Adrenal gland (tissue), 12 donors: ENCODE measurements around the gene HDAC11. TPM values are rescaled to one million over a fixed set of nuclear protein-coding genes. Genes with fewer than 3 reads are reported as not detected.

ENCODE experiments used
- DNase-seq, 7 donors: peaks; one replicate each; pipeline ENCODE4 v3.0.0-alpha.2; 2019 to 2020
- H3K27ac ChIP-seq, 5 donors: fragments of 200-600 bp; sonication (generic) in 4 of 5; 1 replicate in 3 of 5; 2 replicates in 2 of 5; pipeline versions ENCODE4 v1.5.1 to v1.8.0; 2016 to 2020; ENCODE audit warnings: mild to moderate bottlenecking in 1 of 5
- H3K27me3 ChIP-seq: fragments of 200-600 bp; 2 replicates; pipeline ENCODE4 v1.8.0; 2021
- H3K36me3 ChIP-seq, 2 donors: fragments of 200-600 bp; replicated peaks in 1 of 2; 1 replicate in 1 of 2; 2 replicates in 1 of 2; pipeline versions ENCODE4 v1.5.1 to v1.8.0; 2018 to 2022
- H3K4me1 ChIP-seq, 2 donors: fragments of 200-600 bp; replicated peaks in 1 of 2; 1 replicate in 1 of 2; 2 replicates in 1 of 2; pipeline versions ENCODE4 v1.5.1 to v1.8.0; 2018 to 2021
- H3K4me3 ChIP-seq, 4 donors: fragments of 200-600 bp; sonication (generic) in 3 of 4; one replicate each; pipeline ENCODE4 v1.5.1; 2016 to 2018
- H3K9me3 ChIP-seq, 3 donors: fragments of 200-600 bp; sonication (generic) in 1 of 3; replicated peaks in 1 of 3; 1 replicate in 2 of 3; 2 replicates in 1 of 3; pipeline versions ENCODE4 v1.5.1 to v1.8.0; 2016 to 2021
- POLR2A ChIP-seq, 2 donors: fragments of 450-650 bp; IDR thresholded peaks; one replicate each; pipeline ENCODE4 v1.6.1; 2017; ENCODE audit warnings: antibody characterized with exemption in 2 of 2, mild to moderate bottlenecking in 2 of 2, moderate library complexity in 1 of 2
- WGBS, 4 donors: extraction: QIAGEN DNeasy Blood & Tissue Kit in 2 of 4; methylation state at CpG; one replicate each; pipeline versions ENCODE4 v1.1.5 to v1.1.7; 2013 to 2017; 5-methylcytosine and 5-hydroxymethylcytosine counted together
- intact Hi-C, 2 donors: fragments of 100-400 bp; cut with DNase I; formaldehyde crosslinking; loops; one replicate each; pipeline versions ENCODE4 v1.14.1 to v1.15.0; 2022 to 2023
- polyA plus RNA-seq, 3 donors: library from polyadenylated mRNA; stranded (reverse); fragments of 200-250 nt in 2 of 3; fragments of 350-450 nt in 1 of 3; fragmentation: Illumina TruSeq in 1 of 3; extraction: RNeasy Lipid Tissue Mini Kit (QIAGEN cat#74804) in 1 of 3; gene quantifications; one replicate each; pipeline ENCODE4 v1.2.3, GENCODE V29; 2013 to 2014
- total RNA-seq, 9 donors: library from RNA; depleted of rRNA in 4 of 9; stranded (reverse); fragments of >200 nt in 4 of 9; fragments of 120-200 nt in 1 of 9; fragmentation: NEBNext Ultra II Directional in 1 of 9; extraction: Animal tissue kit (Norgen Biotek cat#: 25700) in 1 of 9; gene quantifications; one replicate each; pipeline versions ENCODE4 v1.1.0 to v1.2.4, GENCODE V29; 2013 to 2023
- TF ChIP-seq, protein P1 (sequence below), 6 experiments: fragments of 450-650 bp in 4 of 6; fragments of 200-600 bp in 2 of 6; sonication (generic) in 1 of 6; IDR thresholded peaks; 1 replicate in 5 of 6; 2 replicates in 1 of 6; pipeline versions ENCODE4 v1.5.1 to v1.8.0; 2016 to 2021; ENCODE audit warnings: antibody characterized with exemption in 6 of 6, mild to moderate bottlenecking in 2 of 6, moderate library complexity in 1 of 6
- donor health status: healthy with polysubstance abuse.
- donor health status: Bipolar disorder and iron deficiency.
- donor health status: DM: yes; HTN: yes; CAD: no.
- donor health status: DM: no; HTN: no; CAD: no.
- donor health status: DM: no; HTN: no; CAD: no.
- donor health status: DM: yes; HTN: yes; CAD: no.

The HDAC11 gene
- total and polyA plus RNA-seq, 12 donors: 6.9 to 58.0 (median 15.9) TPM

DNA sequence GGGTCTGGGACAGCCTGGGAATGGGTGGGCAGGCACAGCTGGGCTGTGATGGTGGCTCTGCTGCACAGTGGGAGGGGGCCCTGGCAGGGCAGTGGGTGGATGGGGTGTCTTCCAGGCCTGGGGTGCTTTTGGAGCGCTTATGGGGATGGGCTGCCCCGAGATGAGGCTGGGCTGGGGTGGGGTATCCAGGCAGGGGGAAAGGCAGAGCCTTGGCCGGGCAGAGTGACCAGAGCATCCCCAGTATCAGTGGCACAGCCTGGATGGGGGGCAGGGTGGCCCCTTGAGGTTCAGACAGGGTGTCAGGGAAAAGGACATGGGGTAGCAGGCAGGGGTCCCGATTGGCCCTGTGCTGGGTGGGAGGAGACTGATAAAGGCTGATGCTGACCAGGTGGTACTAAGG is 26.6 kb downstream of the HDAC11 start:
- DNase-seq: no peak
- WGBS, 4 donors: 33 to 74% (median 70%) methylated on average over 2 to 4 of the region's 4 CpGs
- no peaks in the 10 kb centered on the region for H3K27me3 ChIP-seq
- no peak overlapping the region for H3K27ac ChIP-seq
- H3K36me3 ChIP-seq: no peaks in the 10 kb centered on the region
- no peak overlapping the region for H3K4me3 ChIP-seq
- intact Hi-C loops: no loop called here
- TF ChIP-seq POLR2A (IDR thresholded peaks at IDR 0.05): no peak
- TF ChIP-seq, protein P1, sequence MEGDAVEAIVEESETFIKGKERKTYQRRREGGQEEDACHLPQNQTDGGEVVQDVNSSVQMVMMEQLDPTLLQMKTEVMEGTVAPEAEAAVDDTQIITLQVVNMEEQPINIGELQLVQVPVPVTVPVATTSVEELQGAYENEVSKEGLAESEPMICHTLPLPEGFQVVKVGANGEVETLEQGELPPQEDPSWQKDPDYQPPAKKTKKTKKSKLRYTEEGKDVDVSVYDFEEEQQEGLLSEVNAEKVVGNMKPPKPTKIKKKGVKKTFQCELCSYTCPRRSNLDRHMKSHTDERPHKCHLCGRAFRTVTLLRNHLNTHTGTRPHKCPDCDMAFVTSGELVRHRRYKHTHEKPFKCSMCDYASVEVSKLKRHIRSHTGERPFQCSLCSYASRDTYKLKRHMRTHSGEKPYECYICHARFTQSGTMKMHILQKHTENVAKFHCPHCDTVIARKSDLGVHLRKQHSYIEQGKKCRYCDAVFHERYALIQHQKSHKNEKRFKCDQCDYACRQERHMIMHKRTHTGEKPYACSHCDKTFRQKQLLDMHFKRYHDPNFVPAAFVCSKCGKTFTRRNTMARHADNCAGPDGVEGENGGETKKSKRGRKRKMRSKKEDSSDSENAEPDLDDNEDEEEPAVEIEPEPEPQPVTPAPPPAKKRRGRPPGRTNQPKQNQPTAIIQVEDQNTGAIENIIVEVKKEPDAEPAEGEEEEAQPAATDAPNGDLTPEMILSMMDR (IDR thresholded peaks at IDR 0.05): no peak
- no peaks in the 10 kb centered on the region for H3K9me3 ChIP-seq
- H3K4me1 ChIP-seq: peaks cover 0 to 10% of the 10 kb centered on the region in 2 donors

DNA sequence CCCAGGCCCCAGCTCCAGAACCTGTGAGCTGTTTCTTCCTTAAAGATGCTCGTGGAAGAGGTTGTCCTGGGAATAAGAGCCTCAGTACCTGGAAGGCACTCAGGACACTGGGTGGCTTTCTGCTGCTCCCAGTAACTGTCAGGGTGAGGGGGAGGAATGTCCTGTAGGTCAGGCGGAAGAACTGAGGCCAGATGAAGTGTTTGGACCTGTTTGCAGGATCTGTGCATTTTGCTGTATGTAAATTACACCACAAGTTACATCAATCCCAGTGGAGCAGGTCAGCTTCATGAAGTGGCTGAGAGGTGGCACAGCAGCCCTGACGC is 27.1 kb downstream of the HDAC11 start:
- no peak for DNase-seq
- intact Hi-C loops: no loop called here
- whole genome bisulfite sequencing, 4 donors: 42 to 75% (median 65%) methylated on average over 2 to 3 of the region's 3 CpGs
- H3K4me1 ChIP-seq: peaks cover 0 to 10% of the 10 kb centered on the region in 2 donors
- H3K27ac ChIP-seq: no peak overlapping the region
- no peak overlapping the region for H3K4me3 ChIP-seq
- no peaks in the 10 kb centered on the region for H3K9me3 ChIP-seq
- TF ChIP-seq POLR2A (IDR thresholded peaks at IDR 0.05): no peak
- TF ChIP-seq, protein P1 (IDR thresholded peaks at IDR 0.05): no peak
- H3K36me3 ChIP-seq: no peaks in the 10 kb centered on the region
- H3K27me3 ChIP-seq: no peaks in the 10 kb centered on the region

DNA sequence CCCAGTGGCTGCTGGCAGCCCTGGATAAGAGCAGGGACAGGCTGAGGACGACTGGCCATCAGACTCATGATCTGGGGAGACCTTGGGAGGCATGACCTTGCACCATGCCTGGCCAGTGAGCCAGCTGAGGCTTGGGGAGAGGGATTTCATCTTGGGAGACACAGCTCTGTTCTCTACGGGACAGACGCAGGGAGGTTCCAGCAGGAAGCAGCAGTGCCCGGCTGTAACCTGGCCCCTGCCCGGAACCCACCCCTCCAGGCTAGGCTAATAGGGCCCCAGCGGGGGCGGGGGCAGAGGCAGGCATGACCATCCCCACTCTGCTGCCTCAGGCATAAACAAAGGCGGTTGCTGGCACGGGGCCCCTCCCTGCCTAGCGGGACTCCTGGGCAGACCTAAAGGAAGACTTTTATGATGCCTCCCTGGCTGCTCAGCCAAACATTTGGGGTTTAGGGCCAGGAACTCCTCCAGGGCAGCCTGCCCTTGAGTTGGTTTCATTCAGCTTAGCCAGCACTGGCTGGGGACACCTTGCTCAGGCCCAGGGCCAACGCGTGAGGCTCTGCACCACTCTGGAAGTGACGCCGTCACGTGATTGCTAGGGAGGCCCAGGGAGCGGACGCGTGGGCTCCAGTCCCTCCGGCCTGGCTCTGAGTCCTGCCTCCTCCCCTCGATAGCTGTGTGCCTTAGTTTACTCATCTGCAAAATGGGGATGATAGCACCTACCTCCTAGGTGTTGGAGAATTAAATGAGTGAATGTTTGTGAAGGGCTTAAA is 27.6 kb downstream of the HDAC11 start:
- TF ChIP-seq, protein P1 (IDR thresholded peaks at IDR 0.05): no peak
- no peak for TF ChIP-seq POLR2A (IDR thresholded peaks at IDR 0.05)
- peak in 5 of 7 donors; percentile 31 to 67 (median 38) for DNase-seq
- Histone ChIP-seq H3K4me3 (no peak overlapping the region), H3K27me3 (no peaks in the 10 kb centered on the region), H3K4me1 (peaks cover 0 to 10% of the 10 kb centered on the region in 2 donors), H3K9me3 (no peaks in the 10 kb centered on the region), H3K36me3 (no peaks in the 10 kb centered on the region), H3K27ac (no peak overlapping the region)
- WGBS, 4 donors: 42 to 62% (median 49%) methylated on average over 11 to 20 of the region's 20 CpGs
- intact Hi-C loops: no loop called here

DNA sequence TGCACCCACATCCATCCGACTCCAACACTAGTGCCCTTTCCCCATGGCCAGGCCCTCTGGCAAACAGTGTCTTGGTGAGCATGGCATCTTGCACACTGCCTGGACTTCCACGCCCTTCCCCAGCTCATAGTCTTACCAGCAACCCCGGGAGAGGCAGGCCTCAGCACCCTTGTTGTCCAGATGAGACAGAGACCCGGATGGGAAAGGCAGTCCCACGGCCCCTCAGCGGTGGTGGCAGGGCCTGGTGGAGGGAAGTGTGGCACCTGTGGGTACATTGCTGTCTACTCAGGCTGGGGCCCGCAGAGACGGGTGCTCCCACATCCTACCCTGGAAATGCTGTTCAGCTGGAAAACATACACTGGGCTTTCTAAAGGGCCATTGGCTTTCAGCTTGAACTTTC is 28.4 kb downstream of the HDAC11 start:
- no peak overlapping the region for H3K4me3 ChIP-seq
- no peaks in the 10 kb centered on the region for H3K27me3 ChIP-seq
- peaks cover 0 to 10% of the 10 kb centered on the region in 2 donors for H3K4me1 ChIP-seq
- no peak overlapping the region for H3K27ac ChIP-seq
- 93 to 100% (median 97%) methylated on average over 4 to 8 of the region's 8 CpGs for WGBS, 4 donors
- TF ChIP-seq, protein P1 (IDR thresholded peaks at IDR 0.05): no peak
- no peak for TF ChIP-seq POLR2A (IDR thresholded peaks at IDR 0.05)
- H3K9me3 ChIP-seq: no peaks in the 10 kb centered on the region
- H3K36me3 ChIP-seq: no peaks in the 10 kb centered on the region
- intact Hi-C loops: no loop called here
- DNase-seq: no peak
